ENCODE measurements around the gene ARL8A. TPM values are rescaled to one million over a fixed set of nuclear protein-coding genes. Genes with fewer than 3 reads are reported as not detected.

ARL8A gene
- total and polyA plus RNA-seq, 8 donors, result 34.3 to 112 (median 43.3) TPM

DNA sequence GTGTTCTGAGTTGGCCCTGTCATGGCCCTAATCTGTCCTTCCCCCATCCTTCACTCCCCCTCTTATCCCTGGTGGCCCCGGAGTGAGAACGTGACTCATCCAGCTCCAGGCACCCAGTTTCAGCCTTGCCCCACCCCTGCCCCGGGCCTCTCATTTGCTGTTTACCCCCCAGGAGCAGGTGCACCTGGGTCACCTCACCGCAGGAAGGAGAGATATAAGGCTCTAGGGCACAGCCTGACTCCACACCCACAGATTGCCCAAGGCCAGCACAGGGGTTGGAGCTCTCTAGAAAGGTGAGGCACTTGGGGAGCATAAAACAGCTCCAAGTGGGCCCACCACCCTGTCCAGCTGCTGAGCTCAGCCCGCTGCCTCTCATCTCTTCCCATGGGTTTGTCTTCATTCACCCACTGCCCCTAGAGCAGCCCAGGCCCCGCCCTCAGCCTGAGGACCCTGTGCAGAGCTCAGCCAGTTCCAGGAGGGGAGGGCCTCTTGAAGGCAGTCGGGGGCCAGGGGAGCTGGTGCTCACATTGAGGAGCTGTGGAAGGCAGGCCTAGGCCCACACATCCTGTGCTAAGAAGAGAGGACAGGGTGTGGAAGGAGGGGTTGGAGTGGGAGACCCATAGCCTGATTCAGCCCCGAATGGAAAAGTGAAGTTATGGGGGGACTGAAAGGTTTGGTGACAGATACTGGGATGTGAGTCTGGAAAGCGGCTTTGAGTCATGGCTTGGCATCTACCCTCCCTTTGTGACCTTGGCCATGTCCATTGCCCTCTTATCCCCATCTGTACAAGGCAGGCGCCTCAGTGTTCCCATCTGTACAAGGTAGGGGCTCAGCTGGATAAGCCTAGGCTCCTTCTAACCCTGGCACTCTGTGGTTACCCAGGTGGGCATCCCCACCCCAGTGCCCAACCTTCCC is 37.9 kb downstream of the ARL8A start:
- peak; percentile 79 for ATAC-seq
- Histone ChIP-seq H3K9me3 (no peaks in the 10 kb centered on the region), H3K4me3 (no peak overlapping the region), H3K27ac (peak overlapping the region; percentile 50 to 72), H3K4me1 (peaks cover 0 to 4% of the 10 kb centered on the region in 2 donors), H3K36me3 (no peaks in the 10 kb centered on the region), H3K27me3 (no peaks in the 10 kb centered on the region)
- peak in 3 of 4 donors; percentile 54 to 86 (median 85) for DNase-seq
- intact Hi-C loops (cut with DNase I), result no loop called here
- TF ChIP-seq, protein P1, sequence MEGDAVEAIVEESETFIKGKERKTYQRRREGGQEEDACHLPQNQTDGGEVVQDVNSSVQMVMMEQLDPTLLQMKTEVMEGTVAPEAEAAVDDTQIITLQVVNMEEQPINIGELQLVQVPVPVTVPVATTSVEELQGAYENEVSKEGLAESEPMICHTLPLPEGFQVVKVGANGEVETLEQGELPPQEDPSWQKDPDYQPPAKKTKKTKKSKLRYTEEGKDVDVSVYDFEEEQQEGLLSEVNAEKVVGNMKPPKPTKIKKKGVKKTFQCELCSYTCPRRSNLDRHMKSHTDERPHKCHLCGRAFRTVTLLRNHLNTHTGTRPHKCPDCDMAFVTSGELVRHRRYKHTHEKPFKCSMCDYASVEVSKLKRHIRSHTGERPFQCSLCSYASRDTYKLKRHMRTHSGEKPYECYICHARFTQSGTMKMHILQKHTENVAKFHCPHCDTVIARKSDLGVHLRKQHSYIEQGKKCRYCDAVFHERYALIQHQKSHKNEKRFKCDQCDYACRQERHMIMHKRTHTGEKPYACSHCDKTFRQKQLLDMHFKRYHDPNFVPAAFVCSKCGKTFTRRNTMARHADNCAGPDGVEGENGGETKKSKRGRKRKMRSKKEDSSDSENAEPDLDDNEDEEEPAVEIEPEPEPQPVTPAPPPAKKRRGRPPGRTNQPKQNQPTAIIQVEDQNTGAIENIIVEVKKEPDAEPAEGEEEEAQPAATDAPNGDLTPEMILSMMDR (IDR thresholded peaks at IDR 0.05), result no peak

DNA sequence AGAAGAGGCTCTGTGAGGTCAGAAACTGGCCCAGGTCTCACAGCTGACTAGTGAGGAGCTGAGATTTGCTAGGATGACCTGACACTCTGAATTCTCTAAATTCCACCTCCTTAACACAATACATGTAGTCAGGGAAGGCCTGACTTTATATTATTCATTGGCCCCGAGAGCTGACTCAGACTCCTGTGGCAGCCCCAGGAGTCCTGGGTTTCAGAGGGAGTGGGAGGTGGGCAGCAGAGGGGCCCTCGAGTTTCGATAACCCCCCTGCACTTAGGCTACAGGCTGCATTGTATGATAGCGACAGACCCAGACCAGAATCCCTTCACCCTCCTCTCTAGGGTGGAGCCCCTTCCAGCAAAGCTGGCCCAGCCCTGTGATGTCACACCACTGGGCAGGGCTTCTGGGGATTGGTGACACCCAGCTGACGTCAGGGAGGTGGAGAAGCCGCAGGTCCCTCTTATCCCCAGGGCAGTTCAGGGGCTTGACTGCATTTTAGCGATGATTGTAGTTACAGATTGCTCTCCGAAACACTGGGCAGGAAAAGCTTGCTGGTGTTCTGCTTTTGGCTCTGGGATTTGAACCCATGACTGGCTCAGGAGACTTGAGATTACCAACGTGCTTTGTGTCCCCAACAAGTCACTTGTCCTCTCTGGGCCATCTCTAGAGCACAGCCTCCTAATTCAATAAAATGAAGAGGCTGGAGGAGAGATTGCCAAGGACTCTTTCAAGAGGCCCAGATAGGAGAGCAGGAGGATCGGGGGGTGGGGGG is 38.8 kb downstream of the ARL8A start:
- no peaks in the 10 kb centered on the region for H3K9me3 ChIP-seq
- H3K4me3 ChIP-seq, result no peak overlapping the region
- H3K36me3 ChIP-seq, result no peaks in the 10 kb centered on the region
- ATAC-seq (peak; percentile 50), DNase-seq (peak in 2 of 4 donors; percentile 56 to 84)
- intact Hi-C loops (cut with DNase I), result no loop called here
- H3K27ac ChIP-seq, result peak overlapping the region; percentile 41 to 72
- no peaks in the 10 kb centered on the region for H3K27me3 ChIP-seq
- peaks cover 0 to 4% of the 10 kb centered on the region in 2 donors for H3K4me1 ChIP-seq
- TF ChIP-seq, protein P1 (IDR thresholded peaks at IDR 0.05), result no peak

DNA sequence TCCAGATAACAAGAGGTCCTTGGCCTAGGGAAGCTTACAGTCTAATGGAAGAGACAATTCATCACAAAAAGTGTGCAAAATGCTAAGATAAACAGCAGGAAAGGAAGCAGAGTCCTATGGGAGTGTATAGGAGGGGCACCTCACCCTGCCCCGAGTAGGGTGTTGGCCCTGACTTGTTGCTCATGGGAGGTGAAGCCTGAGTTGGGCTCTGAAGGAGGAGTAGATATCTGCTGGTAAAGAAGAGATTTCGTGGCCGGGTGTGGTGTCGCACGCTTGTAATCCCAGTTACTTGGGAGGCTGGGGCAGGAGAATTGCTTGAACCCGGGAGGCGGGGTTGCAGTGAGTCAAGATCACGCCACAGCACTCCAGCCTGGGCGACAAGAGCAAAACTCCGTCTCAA is 40.5 kb downstream of the ARL8A start:
- TF ChIP-seq, protein P1 (IDR thresholded peaks at IDR 0.05), result no peak
- intact Hi-C loops (cut with DNase I), result no loop called here
- peaks cover 0 to 4% of the 10 kb centered on the region in 2 donors for H3K4me1 ChIP-seq
- no peaks in the 10 kb centered on the region for H3K9me3 ChIP-seq
- DNase-seq, result no peak
- H3K27me3 ChIP-seq, result no peaks in the 10 kb centered on the region
- no peak overlapping the region for H3K27ac ChIP-seq
- H3K36me3 ChIP-seq, result no peaks in the 10 kb centered on the region
- H3K4me3 ChIP-seq, result no peak overlapping the region
- ATAC-seq, result no peak

DNA sequence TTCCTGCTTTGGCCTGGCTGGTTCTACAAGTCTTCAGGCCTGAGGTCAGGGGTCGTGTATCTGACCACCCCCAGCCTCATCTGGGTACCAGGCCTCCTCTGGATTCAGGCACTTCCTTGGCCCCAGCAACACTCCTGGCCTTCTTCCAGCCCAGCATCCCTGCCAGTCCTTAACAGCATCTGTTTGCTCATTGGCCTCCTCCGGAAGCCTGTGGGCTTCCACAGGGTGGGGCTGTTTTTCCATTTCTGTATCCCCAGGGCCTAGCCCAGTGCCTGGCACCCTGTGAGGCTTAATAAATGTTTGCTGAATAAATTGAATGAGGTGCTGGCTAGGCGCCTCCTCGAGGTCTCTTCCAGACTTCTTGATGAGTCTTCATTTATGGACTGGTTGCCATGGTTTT is 43.4 kb downstream of the ARL8A start:
- H3K4me1 ChIP-seq, result no peaks in the 10 kb centered on the region
- intact Hi-C loops (cut with DNase I), result no loop called here
- no peaks in the 10 kb centered on the region for H3K27me3 ChIP-seq
- no peak overlapping the region for H3K27ac ChIP-seq
- no peak for ATAC-seq
- H3K4me3 ChIP-seq, result no peak overlapping the region
- TF ChIP-seq, protein P1 (IDR thresholded peaks at IDR 0.05), result no peak
- H3K9me3 ChIP-seq, result no peaks in the 10 kb centered on the region
- H3K36me3 ChIP-seq, result no peaks in the 10 kb centered on the region
- DNase-seq, result no peak

DNA sequence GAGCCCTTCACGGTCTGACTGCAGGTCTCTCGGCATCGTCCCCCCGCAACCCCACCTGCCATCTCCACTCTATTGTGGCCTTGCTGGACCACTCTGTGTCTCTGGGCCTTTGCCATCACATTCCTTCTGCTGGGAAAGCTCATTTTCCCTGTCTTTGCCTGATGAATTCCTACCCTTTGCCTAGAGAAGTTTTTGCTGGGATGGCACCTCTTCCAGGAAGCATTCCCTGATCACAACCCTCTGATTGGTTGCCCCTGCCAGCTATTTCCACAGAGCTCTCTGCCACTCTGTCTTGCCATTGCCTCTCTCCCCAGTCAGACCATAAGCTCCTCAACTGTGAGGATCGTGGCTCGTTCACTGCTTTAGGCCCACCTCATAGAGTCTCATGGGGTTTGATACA is 50.7 kb downstream of the ARL8A start:
- Histone ChIP-seq H3K9me3 (no peaks in the 10 kb centered on the region), H3K27ac (no peak overlapping the region), H3K36me3 (no peaks in the 10 kb centered on the region), H3K27me3 (no peaks in the 10 kb centered on the region), H3K4me3 (no peak overlapping the region), H3K4me1 (no peaks in the 10 kb centered on the region)
- no peak for DNase-seq
- TF ChIP-seq, protein P1 (IDR thresholded peaks at IDR 0.05), result no peak
- ATAC-seq, result no peak
- intact Hi-C loops (cut with DNase I), result no loop called here

All from left lung (tissue), 10 donors.